HepG2 (cell line): ENCODE data around the gene CSPG5. TPM values are rescaled to one million over a fixed set of nuclear protein-coding genes. Genes with fewer than 3 reads are reported as not detected.

Experiments
- AGO2 ChIP-seq: fragments of 200-400 bp; formaldehyde crosslinking; optimal IDR thresholded peaks from 2 replicates; pipeline ENCODE3; 2017; ENCODE audit warnings: mild to moderate bottlenecking, low read depth, low read length, moderate library complexity
- NFYC ChIP-seq: IDR thresholded peaks from 2 replicates; pipeline ENCODE4 v1.6.1; 2016; ENCODE audit warnings: missing genetic modification reagents, missing compliant biosample characterization
- ONECUT2 ChIP-seq: sonication (generic); formaldehyde crosslinking; IDR thresholded peaks from 2 replicates; pipeline ENCODE4 v1.4.0; 2020; ENCODE audit warnings: missing genetic modification reagents
- POLR2AphosphoS5 ChIP-seq: IDR thresholded peaks from 2 replicates; pipeline ENCODE4 v1.6.1; 2012; ENCODE audit warnings: low read depth, low read length
- RORA ChIP-seq: sonication (generic); formaldehyde crosslinking; IDR thresholded peaks from 2 replicates; pipeline ENCODE4 v1.5.0; 2020; ENCODE audit warnings: mild to moderate bottlenecking, missing genetic modification reagents, moderate library complexity
- SALL2 ChIP-seq: sonication (generic); formaldehyde crosslinking; IDR thresholded peaks from 2 replicates; pipeline ENCODE4 v1.8.1; 2023; ENCODE audit warnings: mild to moderate bottlenecking, missing genetic modification reagents, inconsistent platforms
- TSC22D2 ChIP-seq: sonication (generic); formaldehyde crosslinking; IDR thresholded peaks from 2 replicates; pipeline ENCODE4 v1.5.1; 2020; ENCODE audit warnings: missing genetic modification reagents, mild to moderate bottlenecking, borderline replicate concordance
- ZNF317 ChIP-seq: sonication (generic); formaldehyde crosslinking; IDR thresholded peaks from 2 replicates; pipeline ENCODE4 v1.5.0; 2020; ENCODE audit warnings: mild to moderate bottlenecking, missing genetic modification reagents
- ZNF451 ChIP-seq: sonication (generic); formaldehyde crosslinking; IDR thresholded peaks from 2 replicates; pipeline ENCODE4 v1.5.0; 2020; ENCODE audit warnings: mild to moderate bottlenecking, missing genetic modification reagents
- polyA plus RNA-seq, 8 experiments: library from polyadenylated mRNA; depleted of rRNA in 3 of 8; stranded (reverse) in 7 of 8; unstranded in 1 of 8; fragments of >200 nt; fragmentation: Illumina TruSeq in 4 of 8; extraction: Trizol in 4 of 8; gene quantifications; 2 replicates each; pipeline versions ENCODE4 v1.2.1 to v1.2.3, GENCODE V29; 2011 to 2016; ENCODE audit warnings: low read depth in 4 of 8, missing spikeins in 1 of 8, mixed read lengths in 1 of 8; ENCODE audit not compliant: insufficient read depth in 1 of 8
- total RNA-seq, 5 experiments: library from RNA; depleted of rRNA; stranded (reverse); fragments of >200 nt; fragmentation: Illumina TruSeq; extraction: Trizol; gene quantifications; 2 replicates each; pipeline ENCODE4 v1.2.3, GENCODE V29; 2016; ENCODE audit warnings: low read depth in 1 of 5
- TF ChIP-seq, protein P1 (sequence below): sonication (generic); formaldehyde crosslinking; IDR thresholded peaks from one replicate; pipeline ENCODE4 v1.5.1; 2020; ENCODE audit warnings: mild to moderate bottlenecking, missing genetic modification reagents; ENCODE audit errors: not compliant biosample characterization
- TF ChIP-seq, protein P2 (sequence below): sonication (generic); formaldehyde crosslinking; IDR thresholded peaks from 2 replicates; pipeline ENCODE4 v1.4.0; 2020; ENCODE audit warnings: missing genetic modification reagents, borderline replicate concordance
- TF ChIP-seq, protein P3 (sequence below): sonication (generic); formaldehyde crosslinking; IDR thresholded peaks from 2 replicates; pipeline ENCODE4 v1.4.0; 2020; ENCODE audit warnings: missing genetic modification reagents
- TF ChIP-seq, protein P4 (sequence below): sonication (generic); formaldehyde crosslinking; IDR thresholded peaks from 2 replicates; pipeline ENCODE4 v1.9.0; 2021; ENCODE audit warnings: missing genetic modification reagents, borderline replicate concordance

CSPG5 gene
- total and polyA plus RNA-seq, 2 of the 13 experiments (the other 11 are each of a cell fraction or from before 2014, with no cell fraction given): 0.07 to 0.15 TPM

DNA sequence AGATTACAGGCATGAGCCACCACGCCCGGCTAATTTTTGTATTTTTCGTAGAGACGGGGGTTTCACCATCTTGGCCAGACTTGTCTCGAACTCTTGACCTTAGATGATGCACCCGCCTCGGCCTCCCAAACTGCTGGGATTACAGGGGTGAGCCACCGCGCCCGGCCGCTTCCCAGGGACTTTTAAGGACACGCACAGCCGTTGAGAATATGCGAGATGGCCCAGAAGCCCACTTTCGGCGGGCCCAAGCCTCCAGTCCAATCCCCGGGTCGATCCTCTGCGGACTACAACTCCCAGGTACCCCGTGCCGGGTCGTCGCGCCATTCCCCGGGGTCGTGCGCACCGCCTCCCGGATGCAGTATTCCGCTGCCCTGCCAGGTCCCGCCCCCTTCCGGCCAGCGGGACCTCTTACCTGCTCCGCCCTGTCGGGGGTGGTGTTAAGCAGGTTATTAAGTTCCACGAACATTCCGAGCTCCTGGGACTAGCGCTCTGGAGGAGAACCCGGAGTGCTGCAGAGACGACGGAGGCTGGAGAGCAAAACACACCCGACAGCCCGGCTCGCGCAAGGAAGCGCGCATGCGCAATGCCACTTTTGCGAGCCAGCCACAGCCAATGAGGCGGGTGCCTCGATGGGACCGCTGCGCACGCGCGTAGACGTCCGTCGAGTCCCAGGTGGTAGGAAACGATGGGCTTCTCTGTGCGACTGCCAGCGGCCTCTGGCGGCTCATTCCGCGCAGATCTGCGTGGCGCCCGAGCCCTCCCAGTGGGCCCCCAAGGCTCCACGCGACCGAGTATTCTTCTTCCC, 65.3 kb downstream of the CSPG5 start, which contains the start of gene ELP6 (continued):
- TF ChIP-seq, protein P1, sequence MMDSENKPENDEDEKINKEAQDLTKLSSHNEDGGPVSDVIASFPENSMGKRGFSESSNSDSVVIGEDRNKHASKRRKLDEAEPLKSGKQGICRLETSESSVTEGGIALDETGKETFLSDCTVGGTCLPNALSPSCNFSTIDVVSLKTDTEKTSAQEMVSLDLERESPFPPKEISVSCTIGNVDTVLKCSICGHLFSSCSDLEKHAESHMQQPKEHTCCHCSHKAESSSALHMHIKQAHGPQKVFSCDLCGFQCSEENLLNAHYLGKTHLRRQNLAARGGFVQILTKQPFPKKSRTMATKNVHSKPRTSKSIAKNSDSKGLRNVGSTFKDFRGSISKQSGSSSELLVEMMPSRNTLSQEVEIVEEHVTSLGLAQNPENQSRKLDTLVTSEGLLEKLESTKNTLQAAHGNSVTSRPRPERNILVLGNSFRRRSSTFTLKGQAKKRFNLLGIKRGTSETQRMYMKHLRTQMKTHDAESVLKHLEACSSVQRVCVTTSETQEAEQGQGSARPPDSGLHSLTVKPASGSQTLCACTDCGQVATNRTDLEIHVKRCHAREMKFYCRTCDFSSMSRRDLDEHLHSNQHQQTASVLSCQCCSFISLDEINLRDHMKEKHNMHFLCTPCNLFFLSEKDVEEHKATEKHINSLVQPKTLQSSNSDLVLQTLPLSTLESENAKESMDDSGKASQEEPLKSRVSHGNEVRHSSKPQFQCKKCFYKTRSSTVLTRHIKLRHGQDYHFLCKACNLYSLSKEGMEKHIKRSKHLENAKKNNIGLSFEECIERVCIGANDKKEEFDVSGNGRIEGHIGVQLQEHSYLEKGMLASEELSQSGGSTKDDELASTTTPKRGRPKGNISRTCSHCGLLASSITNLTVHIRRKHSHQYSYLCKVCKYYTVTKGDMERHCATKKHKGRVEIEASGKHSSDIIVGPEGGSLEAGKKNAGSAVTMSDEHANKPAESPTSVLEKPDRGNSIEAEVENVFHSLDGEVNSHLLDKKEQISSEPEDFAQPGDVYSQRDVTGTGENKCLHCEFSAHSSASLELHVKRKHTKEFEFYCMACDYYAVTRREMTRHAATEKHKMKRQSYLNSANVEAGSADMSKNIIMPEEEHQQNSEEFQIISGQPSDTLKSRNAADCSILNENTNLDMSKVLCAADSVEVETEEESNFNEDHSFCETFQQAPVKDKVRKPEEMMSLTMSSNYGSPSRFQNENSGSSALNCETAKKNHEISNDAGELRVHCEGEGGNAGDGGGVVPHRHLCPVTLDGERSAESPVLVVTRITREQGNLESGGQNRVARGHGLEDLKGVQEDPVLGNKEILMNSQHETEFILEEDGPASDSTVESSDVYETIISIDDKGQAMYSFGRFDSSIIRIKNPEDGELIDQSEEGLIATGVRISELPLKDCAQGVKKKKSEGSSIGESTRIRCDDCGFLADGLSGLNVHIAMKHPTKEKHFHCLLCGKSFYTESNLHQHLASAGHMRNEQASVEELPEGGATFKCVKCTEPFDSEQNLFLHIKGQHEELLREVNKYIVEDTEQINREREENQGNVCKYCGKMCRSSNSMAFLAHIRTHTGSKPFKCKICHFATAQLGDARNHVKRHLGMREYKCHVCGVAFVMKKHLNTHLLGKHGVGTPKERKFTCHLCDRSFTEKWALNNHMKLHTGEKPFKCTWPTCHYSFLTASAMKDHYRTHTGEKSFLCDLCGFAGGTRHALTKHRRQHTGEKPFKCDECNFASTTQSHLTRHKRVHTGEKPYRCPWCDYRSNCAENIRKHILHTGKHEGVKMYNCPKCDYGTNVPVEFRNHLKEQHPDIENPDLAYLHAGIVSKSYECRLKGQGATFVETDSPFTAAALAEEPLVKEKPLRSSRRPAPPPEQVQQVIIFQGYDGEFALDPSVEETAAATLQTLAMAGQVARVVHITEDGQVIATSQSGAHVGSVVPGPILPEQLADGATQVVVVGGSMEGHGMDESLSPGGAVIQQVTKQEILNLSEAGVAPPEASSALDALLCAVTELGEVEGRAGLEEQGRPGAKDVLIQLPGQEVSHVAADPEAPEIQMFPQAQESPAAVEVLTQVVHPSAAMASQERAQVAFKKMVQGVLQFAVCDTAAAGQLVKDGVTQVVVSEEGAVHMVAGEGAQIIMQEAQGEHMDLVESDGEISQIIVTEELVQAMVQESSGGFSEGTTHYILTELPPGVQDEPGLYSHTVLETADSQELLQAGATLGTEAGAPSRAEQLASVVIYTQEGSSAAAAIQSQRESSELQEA (CRISPR knock-in tag): no peak
- TF ChIP-seq ONECUT2 (peak; percentile 77), AGO2 (peak; percentile 43), RORA (no peak), NFYC (CRISPR knock-in tag) (peak; percentile 76), ZNF451 (CRISPR knock-in tag) (peak; percentile 35; the same call in 1 of the 2 replicates), POLR2AphosphoS5 (peak; percentile 80), SALL2 (CRISPR knock-in tag) (0 out of 2 replicates have a peak, but pooled peaks have one; percentile 90), TSC22D2 (no peak; the same call in 1 of the 2 replicates), ZNF317 (CRISPR knock-in tag) (peak; percentile 84)
- TF ChIP-seq, protein P2, sequence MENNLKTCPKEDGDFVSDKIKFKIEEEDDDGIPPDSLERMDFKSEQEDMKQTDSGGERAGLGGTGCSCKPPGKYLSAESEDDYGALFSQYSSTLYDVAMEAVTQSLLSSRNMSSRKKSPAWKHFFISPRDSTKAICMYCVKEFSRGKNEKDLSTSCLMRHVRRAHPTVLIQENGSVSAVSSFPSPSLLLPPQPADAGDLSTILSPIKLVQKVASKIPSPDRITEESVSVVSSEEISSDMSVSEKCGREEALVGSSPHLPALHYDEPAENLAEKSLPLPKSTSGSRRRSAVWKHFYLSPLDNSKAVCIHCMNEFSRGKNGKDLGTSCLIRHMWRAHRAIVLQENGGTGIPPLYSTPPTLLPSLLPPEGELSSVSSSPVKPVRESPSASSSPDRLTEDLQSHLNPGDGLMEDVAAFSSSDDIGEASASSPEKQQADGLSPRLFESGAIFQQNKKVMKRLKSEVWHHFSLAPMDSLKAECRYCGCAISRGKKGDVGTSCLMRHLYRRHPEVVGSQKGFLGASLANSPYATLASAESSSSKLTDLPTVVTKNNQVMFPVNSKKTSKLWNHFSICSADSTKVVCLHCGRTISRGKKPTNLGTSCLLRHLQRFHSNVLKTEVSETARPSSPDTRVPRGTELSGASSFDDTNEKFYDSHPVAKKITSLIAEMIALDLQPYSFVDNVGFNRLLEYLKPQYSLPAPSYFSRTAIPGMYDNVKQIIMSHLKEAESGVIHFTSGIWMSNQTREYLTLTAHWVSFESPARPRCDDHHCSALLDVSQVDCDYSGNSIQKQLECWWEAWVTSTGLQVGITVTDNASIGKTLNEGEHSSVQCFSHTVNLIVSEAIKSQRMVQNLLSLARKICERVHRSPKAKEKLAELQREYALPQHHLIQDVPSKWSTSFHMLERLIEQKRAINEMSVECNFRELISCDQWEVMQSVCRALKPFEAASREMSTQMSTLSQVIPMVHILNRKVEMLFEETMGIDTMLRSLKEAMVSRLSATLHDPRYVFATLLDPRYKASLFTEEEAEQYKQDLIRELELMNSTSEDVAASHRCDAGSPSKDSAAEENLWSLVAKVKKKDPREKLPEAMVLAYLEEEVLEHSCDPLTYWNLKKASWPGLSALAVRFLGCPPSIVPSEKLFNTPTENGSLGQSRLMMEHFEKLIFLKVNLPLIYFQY (CRISPR knock-in tag): peak; percentile 44; the same call in 1 of the 2 replicates
- TF ChIP-seq, protein P3, sequence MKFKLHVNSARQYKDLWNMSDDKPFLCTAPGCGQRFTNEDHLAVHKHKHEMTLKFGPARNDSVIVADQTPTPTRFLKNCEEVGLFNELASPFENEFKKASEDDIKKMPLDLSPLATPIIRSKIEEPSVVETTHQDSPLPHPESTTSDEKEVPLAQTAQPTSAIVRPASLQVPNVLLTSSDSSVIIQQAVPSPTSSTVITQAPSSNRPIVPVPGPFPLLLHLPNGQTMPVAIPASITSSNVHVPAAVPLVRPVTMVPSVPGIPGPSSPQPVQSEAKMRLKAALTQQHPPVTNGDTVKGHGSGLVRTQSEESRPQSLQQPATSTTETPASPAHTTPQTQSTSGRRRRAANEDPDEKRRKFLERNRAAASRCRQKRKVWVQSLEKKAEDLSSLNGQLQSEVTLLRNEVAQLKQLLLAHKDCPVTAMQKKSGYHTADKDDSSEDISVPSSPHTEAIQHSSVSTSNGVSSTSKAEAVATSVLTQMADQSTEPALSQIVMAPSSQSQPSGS (CRISPR knock-in tag): 0 out of 2 replicates have a peak, but pooled peaks have one; percentile 51
- TF ChIP-seq, protein P4, sequence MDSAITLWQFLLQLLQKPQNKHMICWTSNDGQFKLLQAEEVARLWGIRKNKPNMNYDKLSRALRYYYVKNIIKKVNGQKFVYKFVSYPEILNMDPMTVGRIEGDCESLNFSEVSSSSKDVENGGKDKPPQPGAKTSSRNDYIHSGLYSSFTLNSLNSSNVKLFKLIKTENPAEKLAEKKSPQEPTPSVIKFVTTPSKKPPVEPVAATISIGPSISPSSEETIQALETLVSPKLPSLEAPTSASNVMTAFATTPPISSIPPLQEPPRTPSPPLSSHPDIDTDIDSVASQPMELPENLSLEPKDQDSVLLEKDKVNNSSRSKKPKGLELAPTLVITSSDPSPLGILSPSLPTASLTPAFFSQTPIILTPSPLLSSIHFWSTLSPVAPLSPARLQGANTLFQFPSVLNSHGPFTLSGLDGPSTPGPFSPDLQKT (CRISPR knock-in tag): 0 out of 2 replicates have a peak, but pooled peaks have one; percentile 46
